Neural progenitor cell (in vitro differentiated cells): ENCODE results near the gene CDK8.

Source experiments
- EZH2 ChIP-seq: fragments of 200-600 bp; sonication (generic); IDR thresholded peaks from 2 replicates; pipeline ENCODE4 v1.6.1; 2017; ENCODE audit warnings: antibody characterized with exemption, mild to moderate bottlenecking, moderate library complexity
- EZH2phosphoT487 ChIP-seq: fragments of 200-600 bp; sonication (generic); IDR thresholded peaks from 2 replicates; pipeline ENCODE4 v1.6.1; 2017; ENCODE audit warnings: antibody characterized with exemption
- TF ChIP-seq, protein P1 (sequence below): fragments of 200-600 bp; sonication (generic); IDR thresholded peaks from 2 replicates; pipeline ENCODE4 v1.5.1; 2017; ENCODE audit warnings: antibody characterized with exemption, mild to moderate bottlenecking

DNA sequence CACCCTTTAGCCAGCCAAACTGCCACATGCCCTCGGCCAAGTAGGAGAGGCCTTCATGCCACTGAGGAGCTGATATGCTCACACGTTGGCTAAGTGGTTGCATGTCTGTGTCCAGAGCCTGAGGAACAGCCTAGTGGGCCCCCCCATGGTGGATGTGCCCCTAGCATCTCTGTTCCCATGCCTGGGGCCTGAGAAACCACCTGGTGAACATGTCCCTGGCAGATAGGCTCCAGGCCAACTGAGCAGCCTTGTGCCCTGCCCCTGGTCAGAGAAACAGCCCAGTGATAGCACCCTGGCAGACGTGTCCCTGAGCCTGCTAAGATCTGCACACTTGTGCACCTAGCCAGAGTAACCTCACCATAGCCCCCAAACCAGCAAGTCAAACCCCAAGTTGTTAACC, 181.7 kb downstream of the CDK8 start:
- TF ChIP-seq, protein P1, sequence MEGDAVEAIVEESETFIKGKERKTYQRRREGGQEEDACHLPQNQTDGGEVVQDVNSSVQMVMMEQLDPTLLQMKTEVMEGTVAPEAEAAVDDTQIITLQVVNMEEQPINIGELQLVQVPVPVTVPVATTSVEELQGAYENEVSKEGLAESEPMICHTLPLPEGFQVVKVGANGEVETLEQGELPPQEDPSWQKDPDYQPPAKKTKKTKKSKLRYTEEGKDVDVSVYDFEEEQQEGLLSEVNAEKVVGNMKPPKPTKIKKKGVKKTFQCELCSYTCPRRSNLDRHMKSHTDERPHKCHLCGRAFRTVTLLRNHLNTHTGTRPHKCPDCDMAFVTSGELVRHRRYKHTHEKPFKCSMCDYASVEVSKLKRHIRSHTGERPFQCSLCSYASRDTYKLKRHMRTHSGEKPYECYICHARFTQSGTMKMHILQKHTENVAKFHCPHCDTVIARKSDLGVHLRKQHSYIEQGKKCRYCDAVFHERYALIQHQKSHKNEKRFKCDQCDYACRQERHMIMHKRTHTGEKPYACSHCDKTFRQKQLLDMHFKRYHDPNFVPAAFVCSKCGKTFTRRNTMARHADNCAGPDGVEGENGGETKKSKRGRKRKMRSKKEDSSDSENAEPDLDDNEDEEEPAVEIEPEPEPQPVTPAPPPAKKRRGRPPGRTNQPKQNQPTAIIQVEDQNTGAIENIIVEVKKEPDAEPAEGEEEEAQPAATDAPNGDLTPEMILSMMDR, result no peak
- no peak for TF ChIP-seq EZH2phosphoT487
- TF ChIP-seq EZH2, result no peak
